ENCODE data around the gene EFCAB3.
"Not testable (repeated sequence)": the region's sequence is repeated elsewhere in the genome, so short reads cannot be mapped to it uniquely, and the experiment has no call there.

EFCAB3 gene

GRCh38 chr17:62380253-62380652, at the start of gene EFCAB3:
TSS of gene EFCAB3 (plus strand) at chr17:62380553. CDS start at chr17:62382980, 2,427 bp downstream.
- no peak for DNase-seq (ENCODE audit: low read depth in 4 of 4, low spot score in 1 of 4)

- DNase-seq (ENCODE audit: low read depth in 4 of 4, low spot score in 1 of 4): no peak
Observed at GRCh38 chr17:62336527-62336926, 43.8 kb upstream of the EFCAB3 start.

- DNase-seq (ENCODE audit: low read depth in 4 of 4, low spot score in 1 of 4): no peak
Observed at GRCh38 chr17:62343764-62344270, 36.5 kb upstream of the EFCAB3 start.

- DNase-seq (ENCODE audit: low read depth in 4 of 4, low spot score in 1 of 4): no peak
Observed at GRCh38 chr17:62351176-62351575, 29.2 kb upstream of the EFCAB3 start.

GRCh38 chr17:62366191-62366590, 14.2 kb upstream of the EFCAB3 start:
- no peak for DNase-seq (ENCODE audit: low read depth in 4 of 4, low spot score in 1 of 4)

- no peak for DNase-seq (ENCODE audit: low read depth in 4 of 4, low spot score in 1 of 4)
Observed at GRCh38 chr17:62381561-62381960, 1.2 kb downstream of the EFCAB3 start.

- DNase-seq (ENCODE audit: low read depth in 4 of 4, low spot score in 1 of 4): no peak
Observed at GRCh38 chr17:62388856-62389255, 8.5 kb downstream of the EFCAB3 start.

GRCh38 chr17:62392908-62393307, 12.6 kb downstream of the EFCAB3 start:
- DNase-seq (ENCODE audit: low read depth in 4 of 4, low spot score in 1 of 4): no peak

GRCh38 chr17:62398891-62399290, 18.5 kb downstream of the EFCAB3 start:
- no peak for DNase-seq (ENCODE audit: low read depth in 4 of 4, low spot score in 1 of 4)

GRCh38 chr17:62405451-62405850, 25.1 kb downstream of the EFCAB3 start:
- DNase-seq (ENCODE audit: low read depth in 4 of 4, low spot score in 1 of 4): no peak

GRCh38 chr17:62413090-62413489, 32.7 kb downstream of the EFCAB3 start:
- DNase-seq (ENCODE audit: low read depth in 4 of 4, low spot score in 1 of 4): not testable (repeated sequence)

GRCh38 chr17:62423647-62424461, 43.5 kb downstream of the EFCAB3 start, which contains the start of gene METTL2A:
TSS of gene METTL2A (plus strand) at chr17:62423897. CDS start at chr17:62423903, 6 bp downstream.
- DNase-seq (ENCODE audit: low read depth in 4 of 4, low spot score in 1 of 4): peak; percentile 61 to 85 (median 74)

- DNase-seq (ENCODE audit: low read depth in 4 of 4, low spot score in 1 of 4): not testable (repeated sequence)
Observed at GRCh38 chr17:62426214-62426613, 45.9 kb downstream of the EFCAB3 start.

- DNase-seq (ENCODE audit: low read depth in 4 of 4, low spot score in 1 of 4): not testable (repeated sequence)
Observed at GRCh38 chr17:62435251-62435650, 54.9 kb downstream of the EFCAB3 start.

- not testable (repeated sequence) for DNase-seq (ENCODE audit: low read depth in 4 of 4, low spot score in 1 of 4)
Observed at GRCh38 chr17:62441181-62441580, 60.8 kb downstream of the EFCAB3 start.

- no peak for DNase-seq (ENCODE audit: low read depth in 4 of 4, low spot score in 1 of 4)
Observed at GRCh38 chr17:62444063-62444462, 63.7 kb downstream of the EFCAB3 start.

- not testable (repeated sequence) for DNase-seq (ENCODE audit: low read depth in 4 of 4, low spot score in 1 of 4)
Observed at GRCh38 chr17:62445791-62446190, 65.4 kb downstream of the EFCAB3 start.

GRCh38 chr17:62452195-62452594, 71.8 kb downstream of the EFCAB3 start:
- DNase-seq (ENCODE audit: low read depth in 4 of 4, low spot score in 1 of 4): not testable (repeated sequence)

- not testable (repeated sequence) for DNase-seq (ENCODE audit: low read depth in 4 of 4, low spot score in 1 of 4)
Observed at GRCh38 chr17:62453041-62453440, 72.7 kb downstream of the EFCAB3 start.

- not testable (repeated sequence) for DNase-seq (ENCODE audit: low read depth in 4 of 4, low spot score in 1 of 4)
Observed at GRCh38 chr17:62453656-62454055, 73.3 kb downstream of the EFCAB3 start.

- not testable (repeated sequence) for DNase-seq (ENCODE audit: low read depth in 4 of 4, low spot score in 1 of 4)
Observed at GRCh38 chr17:62454111-62454510, 73.8 kb downstream of the EFCAB3 start.

GRCh38 chr17:62456016-62456415, 75.7 kb downstream of the EFCAB3 start:
- no peak for DNase-seq (ENCODE audit: low read depth in 4 of 4, low spot score in 1 of 4)

Data from stimulated activated CD4-positive, alpha-beta T cell treated with anti-CD3 and anti-CD28 coated beads, Interleukin-1b, Interleukin-23, amount 100 ng/mL, for 24 hours (primary cell).